ENCODE results near the gene TXNDC5.

DNA sequence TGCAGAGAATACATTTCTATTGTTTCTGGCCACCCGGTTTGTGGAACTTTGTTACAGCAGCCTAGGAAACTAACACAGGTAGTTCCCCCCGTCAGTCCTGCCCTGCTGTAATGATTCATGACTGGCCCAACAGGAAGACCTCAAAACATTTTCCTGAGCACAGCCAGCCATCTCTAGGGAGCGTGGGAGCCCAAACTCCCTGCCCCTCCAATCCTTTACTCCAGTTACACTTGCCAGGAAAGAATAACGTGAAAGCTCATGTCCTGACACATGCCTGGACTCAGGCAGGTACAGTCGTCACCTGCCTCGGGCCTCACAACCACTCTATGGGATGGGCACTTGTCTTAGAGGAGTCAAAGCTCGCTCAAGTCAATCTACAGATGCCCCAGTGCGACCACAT lies 8.4 kb downstream of the TXNDC5 start:
- TF ChIP-seq, protein P1, sequence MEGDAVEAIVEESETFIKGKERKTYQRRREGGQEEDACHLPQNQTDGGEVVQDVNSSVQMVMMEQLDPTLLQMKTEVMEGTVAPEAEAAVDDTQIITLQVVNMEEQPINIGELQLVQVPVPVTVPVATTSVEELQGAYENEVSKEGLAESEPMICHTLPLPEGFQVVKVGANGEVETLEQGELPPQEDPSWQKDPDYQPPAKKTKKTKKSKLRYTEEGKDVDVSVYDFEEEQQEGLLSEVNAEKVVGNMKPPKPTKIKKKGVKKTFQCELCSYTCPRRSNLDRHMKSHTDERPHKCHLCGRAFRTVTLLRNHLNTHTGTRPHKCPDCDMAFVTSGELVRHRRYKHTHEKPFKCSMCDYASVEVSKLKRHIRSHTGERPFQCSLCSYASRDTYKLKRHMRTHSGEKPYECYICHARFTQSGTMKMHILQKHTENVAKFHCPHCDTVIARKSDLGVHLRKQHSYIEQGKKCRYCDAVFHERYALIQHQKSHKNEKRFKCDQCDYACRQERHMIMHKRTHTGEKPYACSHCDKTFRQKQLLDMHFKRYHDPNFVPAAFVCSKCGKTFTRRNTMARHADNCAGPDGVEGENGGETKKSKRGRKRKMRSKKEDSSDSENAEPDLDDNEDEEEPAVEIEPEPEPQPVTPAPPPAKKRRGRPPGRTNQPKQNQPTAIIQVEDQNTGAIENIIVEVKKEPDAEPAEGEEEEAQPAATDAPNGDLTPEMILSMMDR (IDR thresholded peaks at IDR 0.05; ENCODE audit: insufficient read depth, low read depth, low read length) = no peak
- TF ChIP-seq EZH2 (IDR thresholded peaks at IDR 0.05; ENCODE audit: insufficient read depth, low read length) = no peak
